Activated T-helper 1 cell treated with anti-CD3 and anti-CD28 coated beads, Interleukin-12 subunit alpha, Interleukin-12 subunit beta, Interleukin-2, Interleukin-4 antibody, amounts not matched to agents 30 ng/mL and 10 ng/mL and 1 ng/mL, durations not matched to agents 14 hours and 24 hours and 36 hours (primary cell): ENCODE results near the gene DNAI4. TPM values are rescaled to one million over a fixed set of nuclear protein-coding genes. Genes with fewer than 3 reads are reported as not detected.
"Not testable (repeated sequence)": the region's sequence is repeated elsewhere in the genome, so short reads cannot be mapped to it uniquely, and the experiment has no call there.

ENCODE experiments used
- DNase-seq: peaks from one replicate; pipeline ENCODE4 v3.0.0; 2021; ENCODE audit warnings: low spot score
- H3K27ac Mint-ChIP-seq: one replicate; pipeline ENCODE4 v1.8.0; 2021; ENCODE audit warnings: mild to moderate bottlenecking, mixed read lengths
- H3K27me3 Mint-ChIP-seq: one replicate; pipeline ENCODE4 v1.8.0; 2022; ENCODE audit warnings: mild to moderate bottlenecking, moderate library complexity, mixed read lengths; ENCODE audit not compliant: insufficient read depth
- H3K36me3 Mint-ChIP-seq: one replicate; pipeline ENCODE4 v1.8.0; 2021; ENCODE audit warnings: low read depth, mixed read lengths
- H3K4me1 Mint-ChIP-seq: one replicate; pipeline ENCODE4 v1.8.0; 2021; ENCODE audit warnings: low read depth, mixed read lengths
- H3K4me3 Mint-ChIP-seq: one replicate; pipeline ENCODE4 v1.8.0; 2021; ENCODE audit warnings: mild to moderate bottlenecking, moderate library complexity, mixed read lengths
- H3K9me3 Mint-ChIP-seq: one replicate; pipeline ENCODE4 v1.8.0; 2021; ENCODE audit warnings: mixed read lengths
- intact Hi-C: fragments of 100-400 bp; cut with micrococcal nuclease; formaldehyde crosslinking; loops from one replicate; pipeline ENCODE4 v1.15.1; 2024
- total RNA-seq: library from RNA; stranded (reverse); gene quantifications from 2 replicates; pipeline ENCODE4 v1.2.3, GENCODE V29; 2022

The DNAI4 gene, protein sequence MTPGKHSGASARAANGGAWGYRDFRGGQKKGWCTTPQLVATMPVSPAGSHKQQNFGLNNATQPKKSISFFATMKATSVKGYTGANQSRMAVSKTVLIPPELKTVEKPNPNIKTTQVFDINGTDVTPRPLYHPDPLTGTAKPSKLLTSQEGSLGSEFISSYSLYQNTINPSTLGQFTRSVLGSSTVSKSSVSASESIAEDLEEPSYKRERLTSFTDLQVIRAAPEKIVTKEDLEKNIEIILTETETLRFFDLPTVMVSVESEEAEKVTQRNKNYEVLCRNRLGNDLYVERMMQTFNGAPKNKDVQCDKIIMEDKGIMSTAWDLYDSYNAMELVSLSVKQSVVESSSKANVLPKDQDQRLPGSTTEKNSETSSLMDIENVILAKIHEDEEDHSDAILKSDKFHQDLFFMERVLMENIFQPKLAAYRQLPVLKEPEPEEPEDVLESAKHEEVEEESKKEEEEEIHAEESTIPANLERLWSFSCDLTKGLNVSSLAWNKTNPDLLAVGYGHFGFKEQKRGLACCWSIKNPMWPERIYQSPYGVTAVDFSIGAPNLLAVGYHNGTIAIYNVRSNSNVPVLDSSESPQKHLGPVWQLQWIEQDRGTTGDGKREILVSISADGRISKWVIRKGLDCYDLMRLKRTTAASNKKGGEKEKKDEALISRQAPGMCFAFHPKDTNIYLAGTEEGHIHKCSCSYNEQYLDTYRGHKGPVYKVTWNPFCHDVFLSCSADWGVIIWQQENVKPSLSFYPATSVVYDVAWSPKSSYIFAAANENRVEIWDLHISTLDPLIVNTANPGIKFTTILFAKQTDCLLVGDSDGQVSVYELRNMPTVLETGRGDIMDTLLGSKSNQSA
- total RNA-seq = 1.2 and 3.2 TPM in 2 replicates

DNA sequence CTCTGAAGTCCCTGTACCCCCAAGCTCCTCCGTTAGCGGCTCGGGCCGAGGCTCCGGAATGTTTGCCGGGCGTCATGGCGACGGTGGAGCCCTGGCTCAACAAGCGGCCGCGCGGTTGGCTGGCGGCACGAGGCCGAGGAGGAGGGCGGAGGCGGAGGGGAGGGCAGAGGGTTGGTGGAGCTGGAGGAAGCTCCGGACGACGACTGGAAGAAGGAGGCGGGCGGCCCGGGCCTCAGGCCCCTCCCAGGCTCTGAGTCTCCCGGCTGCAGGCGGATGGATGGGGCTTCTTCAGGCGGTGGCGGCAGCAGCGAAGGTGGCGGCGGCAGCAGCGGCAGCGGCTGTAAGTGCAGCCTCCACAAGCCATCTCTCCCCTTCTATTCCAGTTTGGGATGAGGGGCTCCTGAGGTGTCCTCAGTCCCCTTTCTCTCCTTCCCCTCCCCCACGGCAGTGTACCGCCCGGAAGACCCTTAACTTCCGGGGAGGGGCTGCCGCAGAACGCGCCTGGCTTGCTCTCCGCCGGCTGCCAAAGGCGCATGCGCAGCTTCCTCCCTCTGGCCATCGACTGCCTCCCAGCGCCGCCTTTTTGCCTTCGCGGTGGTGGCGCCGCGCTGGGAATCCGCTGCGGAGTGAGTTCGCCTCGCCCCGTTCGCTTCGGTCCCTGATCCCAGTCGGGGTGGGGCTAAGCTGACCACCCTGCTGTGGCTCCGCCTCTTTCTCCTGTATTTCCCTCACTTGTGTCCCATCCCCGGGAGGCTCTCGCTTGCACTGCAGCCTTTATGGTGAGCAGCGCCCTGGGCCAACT lies at the start of gene DNAI4, which contains the start of gene MIER1:
Gene DNAI4 (minus strand): TSS at position 101 of the 802 bp plus-strand sequence. CDS start 25 bp downstream, at position 76.
Gene MIER1 (plus strand): TSS at position 235 of the 802 bp plus-strand sequence. CDS start 39 bp downstream, at position 274.
- peak within 1 kb of the TSS; percentile 93 for H3K4me3 Mint-ChIP-seq
- peaks cover 66% of the 10 kb centered on the region for H3K4me1 Mint-ChIP-seq
- no peaks in the 10 kb centered on the region for H3K9me3 Mint-ChIP-seq
- DNase-seq = peak; percentile 98
- peaks cover 23% of the 10 kb centered on the region for H3K36me3 Mint-ChIP-seq
- H3K27me3 Mint-ChIP-seq = no peaks in the 10 kb centered on the region
- H3K27ac Mint-ChIP-seq = peak within 1 kb of the TSS; percentile 97
- intact Hi-C loops = loop anchor here (1.0 to 10.0 kb wide), 11 partner anchors 128 to 1572 kb away; partner anchors contain the start of genes DEPDC1, LEPR, LEPROT and SERBP1

GRCh38 chr1:66968574-66968973 lies 43.9 kb upstream of the DNAI4 start:
- no peak overlapping the region for H3K27ac Mint-ChIP-seq
- intact Hi-C loops = no loop called here
- H3K36me3 Mint-ChIP-seq = peaks cover 49% of the 10 kb centered on the region
- H3K4me1 Mint-ChIP-seq = peaks cover 33% of the 10 kb centered on the region
- H3K4me3 Mint-ChIP-seq = no peak overlapping the region
- H3K27me3 Mint-ChIP-seq = no peaks in the 10 kb centered on the region
- no peak for DNase-seq
- peaks cover 12% of the 10 kb centered on the region for H3K9me3 Mint-ChIP-seq

DNA sequence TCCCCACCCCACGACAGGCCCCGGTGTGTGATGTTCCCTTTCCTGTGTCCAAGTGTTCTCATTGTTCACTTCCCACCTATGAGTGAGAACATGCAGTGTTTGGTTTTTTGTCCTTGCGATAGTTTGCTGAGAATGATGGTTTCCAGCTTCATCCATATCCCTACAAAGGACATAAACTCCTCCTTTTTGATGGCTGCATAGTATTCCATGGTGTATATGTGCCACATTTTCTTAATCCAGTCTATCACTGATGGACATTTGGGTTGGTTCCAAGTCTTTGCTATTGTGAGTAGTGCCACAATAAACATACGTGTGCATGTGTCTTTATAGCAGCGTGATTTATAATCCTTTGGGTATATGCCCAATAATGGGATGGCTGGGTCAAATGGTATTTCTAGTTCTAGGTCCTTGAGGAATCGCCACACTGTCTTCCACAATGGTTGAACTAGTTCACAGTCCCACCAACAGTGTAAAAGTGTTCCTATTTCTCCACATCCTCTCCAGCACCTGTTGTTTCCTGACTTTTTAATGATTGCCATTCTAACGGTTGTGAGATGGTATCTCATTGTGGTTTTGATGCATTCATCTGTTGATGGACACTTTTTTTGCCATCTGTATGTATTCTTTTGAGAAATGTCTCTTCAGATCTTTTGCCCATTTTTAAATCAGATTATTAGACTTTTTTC lies 41.7 kb upstream of the DNAI4 start:
- H3K4me3 Mint-ChIP-seq, DNase-seq: not testable (repeated sequence)
- peaks cover 12% of the 10 kb centered on the region for H3K9me3 Mint-ChIP-seq

DNA sequence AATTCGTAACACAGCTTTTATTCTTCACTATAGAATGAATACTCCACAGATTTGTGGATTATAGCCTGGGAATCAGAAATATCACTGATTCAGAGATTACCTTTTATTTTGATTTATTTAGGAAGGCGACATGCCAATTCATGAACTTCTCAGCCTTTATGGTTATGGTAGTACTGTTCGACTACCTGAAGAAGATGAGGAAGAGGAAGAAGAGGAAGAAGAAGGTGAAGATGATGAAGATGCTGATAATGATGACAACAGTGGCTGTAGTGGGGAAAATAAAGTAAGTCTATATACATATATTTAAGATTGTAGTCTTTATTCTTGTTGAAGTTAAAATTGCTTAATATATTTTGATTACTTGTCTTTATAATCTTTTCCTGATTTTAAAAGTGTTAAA lies 33.3 kb upstream of the DNAI4 start:
- Mint-ChIP-seq H3K4me1 (peaks cover 51% of the 10 kb centered on the region), H3K27ac (no peak overlapping the region), H3K36me3 (peaks cover 55% of the 10 kb centered on the region), H3K9me3 (no peaks in the 10 kb centered on the region), H3K27me3 (no peaks in the 10 kb centered on the region), H3K4me3 (no peak overlapping the region)
- intact Hi-C loops = no loop called here
- DNase-seq = no peak

More for the DNA sequence above, 41.7 kb upstream of the DNAI4 start:
- peaks cover 34% of the 10 kb centered on the region for H3K4me1 Mint-ChIP-seq
- not testable (repeated sequence) for H3K27me3 Mint-ChIP-seq, H3K27ac Mint-ChIP-seq
- intact Hi-C loops = loop anchor here (2.0 kb wide), 1 partner anchor 14 kb away; no protein-coding TSS in a partner anchor
- peaks cover 58% of the 10 kb centered on the region for H3K36me3 Mint-ChIP-seq

GRCh38 chr1:66954208-66954607 lies 29.6 kb upstream of the DNAI4 start:
- H3K27me3 Mint-ChIP-seq = no peaks in the 10 kb centered on the region
- no peak overlapping the region for H3K4me3 Mint-ChIP-seq
- H3K36me3 Mint-ChIP-seq = peaks cover 51% of the 10 kb centered on the region
- DNase-seq = no peak
- peaks cover 50% of the 10 kb centered on the region for H3K4me1 Mint-ChIP-seq
- intact Hi-C loops = no loop called here
- H3K9me3 Mint-ChIP-seq = no peaks in the 10 kb centered on the region
- H3K27ac Mint-ChIP-seq = peak overlapping the region; percentile 65

DNA sequence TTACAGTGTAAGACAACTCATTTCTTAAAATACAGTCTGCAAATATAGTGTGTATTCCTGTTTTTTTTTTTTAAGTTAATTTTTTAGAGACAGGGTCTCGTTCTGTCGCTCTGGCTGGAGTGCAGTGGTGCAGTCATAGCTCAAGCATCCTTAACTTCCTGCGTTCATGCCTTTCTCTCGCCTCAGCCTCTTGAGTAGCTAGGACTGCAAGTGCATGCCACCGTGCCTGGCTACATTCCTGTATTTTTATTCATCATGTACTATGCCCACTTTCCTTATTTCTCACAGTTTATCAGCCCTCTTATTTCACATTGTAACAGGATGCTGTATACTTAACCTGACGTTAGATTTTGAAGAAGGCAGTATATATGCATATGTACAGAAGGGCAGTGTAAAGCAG lies 26.9 kb upstream of the DNAI4 start:
- no peak for DNase-seq
- Mint-ChIP-seq H3K36me3 (peaks cover 60% of the 10 kb centered on the region), H3K4me3 (no peak overlapping the region), H3K27ac (no peak overlapping the region), H3K27me3 (no peaks in the 10 kb centered on the region), H3K4me1 (peaks cover 43% of the 10 kb centered on the region), H3K9me3 (no peaks in the 10 kb centered on the region)
- intact Hi-C loops = no loop called here

DNA sequence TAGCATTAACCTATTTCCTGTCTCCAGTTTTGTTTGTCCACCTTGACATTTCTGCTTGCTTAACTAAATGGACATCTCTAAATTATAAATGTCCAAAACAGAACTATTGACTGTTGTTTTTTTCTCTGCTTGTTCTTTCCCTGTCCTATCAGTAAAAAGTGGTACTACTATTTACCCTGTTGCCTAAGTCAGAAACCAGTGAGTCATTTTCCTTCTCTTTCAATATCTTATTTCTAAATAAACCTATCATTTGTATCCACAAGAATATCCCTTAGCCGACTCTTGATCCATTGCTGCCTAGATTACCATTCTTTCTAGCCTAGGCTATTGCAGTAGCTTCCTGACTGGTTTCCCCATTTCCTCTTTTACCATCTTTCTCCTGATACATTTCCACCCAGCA lies 22.6 kb upstream of the DNAI4 start:
- intact Hi-C loops = no loop called here
- Mint-ChIP-seq H3K4me1 (peaks cover 41% of the 10 kb centered on the region), H3K27ac (no peak overlapping the region), H3K36me3 (peaks cover 40% of the 10 kb centered on the region), H3K4me3 (no peak overlapping the region), H3K9me3 (no peaks in the 10 kb centered on the region), H3K27me3 (no peaks in the 10 kb centered on the region)
- no peak for DNase-seq

DNA sequence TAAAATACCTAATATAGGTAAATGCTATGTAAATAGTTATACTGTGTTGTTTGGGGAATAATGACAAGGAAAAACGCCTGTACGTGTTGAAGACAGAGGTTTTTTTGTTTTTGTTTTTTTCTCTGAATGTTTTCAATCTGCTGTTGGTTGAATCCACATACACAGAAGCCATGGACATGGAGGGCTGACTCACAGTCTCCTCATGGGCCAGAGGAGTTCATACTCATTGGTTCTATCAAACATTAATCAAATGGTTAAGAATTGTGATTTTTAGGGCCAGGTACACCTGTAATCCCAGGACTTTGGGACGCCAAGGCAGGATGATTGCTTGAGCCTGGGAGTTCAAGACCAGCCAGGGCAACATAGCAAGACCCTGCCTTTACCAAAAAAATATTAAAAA lies 20.7 kb upstream of the DNAI4 start:
- DNase-seq = no peak
- no peaks in the 10 kb centered on the region for H3K27me3 Mint-ChIP-seq
- peaks cover 39% of the 10 kb centered on the region for H3K4me1 Mint-ChIP-seq
- no peak overlapping the region for H3K4me3 Mint-ChIP-seq
- H3K36me3 Mint-ChIP-seq = peaks cover 39% of the 10 kb centered on the region
- no peaks in the 10 kb centered on the region for H3K9me3 Mint-ChIP-seq
- intact Hi-C loops = no loop called here
- H3K27ac Mint-ChIP-seq = no peak overlapping the region

- Mint-ChIP-seq H3K4me1 (peaks cover 46% of the 10 kb centered on the region), H3K4me3 (no peak overlapping the region), H3K27me3 (no peaks in the 10 kb centered on the region), H3K27ac (no peak overlapping the region), H3K36me3 (peaks cover 45% of the 10 kb centered on the region), H3K9me3 (no peaks in the 10 kb centered on the region)
- DNase-seq = no peak
- intact Hi-C loops = no loop called here
Observed at GRCh38 chr1:66944330-66945274, 19.9 kb upstream of the DNAI4 start.

DNA sequence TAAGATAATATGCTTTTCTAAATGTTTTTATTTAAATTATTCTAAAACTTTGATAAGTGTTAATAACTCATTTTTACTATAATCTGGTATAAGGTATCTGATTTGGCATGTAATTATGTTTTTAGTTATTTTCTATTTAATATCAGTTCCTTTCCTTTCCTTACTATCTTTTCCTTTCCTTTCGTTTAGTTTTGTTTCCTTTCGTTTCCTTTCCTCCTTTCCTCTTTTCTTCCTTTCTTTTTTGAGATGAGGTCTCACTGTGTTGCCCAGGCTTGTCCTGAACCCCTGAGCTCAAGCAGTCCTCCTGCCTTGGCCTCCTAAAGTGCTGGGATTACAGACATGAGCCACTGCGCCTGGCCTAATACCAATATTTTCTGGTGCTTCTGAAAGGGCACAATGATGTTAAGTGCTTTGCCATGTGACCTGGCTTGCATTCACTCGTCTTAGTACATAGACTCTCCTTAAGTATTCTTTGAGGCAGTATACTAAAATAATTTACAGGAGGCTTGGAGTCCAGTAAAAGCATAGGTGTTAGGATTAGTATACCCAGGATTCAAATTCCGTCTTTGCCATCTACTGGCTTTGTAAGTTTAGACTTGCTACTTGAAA lies 18.8 kb upstream of the DNAI4 start:
- Mint-ChIP-seq H3K4me1 (peaks cover 55% of the 10 kb centered on the region), H3K9me3 (no peaks in the 10 kb centered on the region), H3K27me3 (no peaks in the 10 kb centered on the region)

GRCh38 chr1:66940981-66941380 lies 16.3 kb upstream of the DNAI4 start:
- Mint-ChIP-seq H3K4me3 (no peak overlapping the region), H3K4me1 (peaks cover 62% of the 10 kb centered on the region), H3K27me3 (no peaks in the 10 kb centered on the region)

More for the DNA sequence above, 18.8 kb upstream of the DNAI4 start:
- intact Hi-C loops = no loop called here
- no peak overlapping the region for H3K27ac Mint-ChIP-seq
- peaks cover 43% of the 10 kb centered on the region for H3K36me3 Mint-ChIP-seq
- no peak overlapping the region for H3K4me3 Mint-ChIP-seq
- no peak for DNase-seq

More at GRCh38 chr1:66940981-66941380, 16.3 kb upstream of the DNAI4 start:
- Mint-ChIP-seq H3K36me3 (peaks cover 30% of the 10 kb centered on the region), H3K27ac (no peak overlapping the region), H3K9me3 (no peaks in the 10 kb centered on the region)
- no peak for DNase-seq
- intact Hi-C loops = no loop called here
